Fibroblast of skin of right quadriceps (primary cell): ENCODE measurements around the gene FADS6.
"Not testable (repeated sequence)": the region's sequence is repeated elsewhere in the genome, so short reads cannot be mapped to it uniquely, and the experiment has no call there.

Experiments used
- DNase-seq: peaks from one replicate; pipeline ENCODE4 v3.0.0-alpha.2; 2013

FADS6 gene

DNA sequence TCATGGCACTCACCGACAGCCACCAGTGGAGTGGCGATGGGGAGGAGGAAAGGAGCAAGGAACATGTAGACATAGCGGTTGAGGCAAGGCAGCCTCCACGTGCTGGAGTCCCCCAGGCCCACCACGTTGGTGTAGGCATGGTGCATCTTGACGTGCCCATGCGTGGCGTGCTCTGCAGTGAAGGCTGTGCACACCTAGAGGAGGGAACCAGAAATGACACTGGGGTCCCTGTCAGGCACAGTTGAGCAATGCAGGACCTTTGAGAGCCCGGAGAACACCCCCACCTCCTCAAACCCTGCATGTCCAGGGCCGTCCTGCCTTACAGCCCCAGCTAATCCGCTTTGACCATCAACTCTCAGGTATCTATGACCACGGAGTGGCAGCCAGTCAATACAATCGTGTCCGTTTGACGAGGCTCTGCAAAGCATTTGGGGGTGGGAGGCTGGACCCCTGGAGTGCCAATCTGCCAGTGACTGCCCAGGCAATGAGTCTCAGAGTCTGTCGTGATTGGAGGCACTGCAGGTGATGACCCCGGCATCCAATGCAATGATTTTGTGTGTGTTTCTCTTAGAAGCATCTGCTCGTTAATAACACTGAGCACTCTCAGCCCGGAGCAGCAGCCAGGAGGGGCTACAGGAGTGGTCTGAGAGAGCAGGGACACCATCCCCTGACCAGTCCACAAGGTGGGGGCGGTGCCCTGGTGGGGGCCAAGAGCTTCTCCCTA is 10.8 kb downstream of the FADS6 start:
- DNase-seq = no peak

DNA sequence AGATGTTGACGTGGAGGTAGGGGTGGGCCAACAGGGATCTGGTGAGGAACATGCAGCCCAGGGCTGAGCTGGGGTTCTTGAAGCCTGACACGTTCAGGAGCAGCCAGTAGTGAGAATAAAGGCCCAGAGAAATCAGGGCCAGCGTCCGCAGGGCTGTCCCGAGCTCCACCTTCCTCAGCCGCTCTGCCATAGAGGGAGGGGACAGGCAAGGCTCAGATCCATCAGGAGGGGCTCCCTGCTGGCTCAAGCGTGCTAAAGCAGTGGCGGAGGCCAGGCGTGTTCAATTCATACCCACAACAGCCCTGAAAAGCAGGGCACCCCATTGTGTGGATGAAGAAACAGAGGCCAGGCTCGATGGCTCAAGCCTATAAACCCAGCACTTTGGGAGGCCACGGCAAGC is 12.4 kb downstream of the FADS6 start:
- DNase-seq = no peak

DNA sequence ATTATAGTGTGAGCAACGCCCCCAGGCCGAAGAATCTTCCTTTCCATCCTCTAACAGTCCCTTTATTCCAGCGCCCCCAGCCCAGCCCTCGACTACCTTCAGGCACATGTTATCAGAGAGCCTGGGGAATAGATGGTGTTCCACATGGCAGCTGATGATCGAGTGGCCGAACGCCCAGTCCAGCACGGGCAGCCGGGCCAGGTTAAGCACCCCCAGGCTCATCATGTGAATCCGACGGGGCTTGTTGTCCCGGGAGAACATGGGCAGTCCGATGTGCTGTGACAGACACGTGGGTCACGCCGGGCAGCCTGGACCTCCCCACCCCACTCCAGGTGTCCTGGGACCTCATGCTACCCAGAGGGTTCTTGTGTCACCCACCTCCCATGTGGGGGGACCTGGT is 14.1 kb downstream of the FADS6 start:
- no peak for DNase-seq

DNA sequence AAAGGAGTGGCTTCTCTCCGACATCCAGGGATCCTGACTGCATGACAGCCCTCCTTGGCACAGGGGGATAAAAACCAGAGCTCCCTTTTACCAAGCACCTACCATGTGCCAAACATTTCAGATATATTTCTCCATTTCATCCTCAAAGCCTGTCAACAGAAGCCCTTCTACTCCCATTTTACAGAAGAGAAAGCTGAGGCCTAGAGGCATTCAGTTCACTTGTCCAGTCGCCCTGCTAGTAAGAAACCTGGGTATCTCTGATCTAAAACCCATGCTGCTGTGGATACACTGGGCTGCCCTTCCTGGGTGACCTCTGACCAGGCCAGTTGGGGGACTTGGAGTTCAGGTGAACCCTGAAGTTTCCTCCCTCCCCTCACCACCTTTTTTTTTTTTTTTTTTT is 14.8 kb downstream of the FADS6 start:
- no peak for DNase-seq

DNA sequence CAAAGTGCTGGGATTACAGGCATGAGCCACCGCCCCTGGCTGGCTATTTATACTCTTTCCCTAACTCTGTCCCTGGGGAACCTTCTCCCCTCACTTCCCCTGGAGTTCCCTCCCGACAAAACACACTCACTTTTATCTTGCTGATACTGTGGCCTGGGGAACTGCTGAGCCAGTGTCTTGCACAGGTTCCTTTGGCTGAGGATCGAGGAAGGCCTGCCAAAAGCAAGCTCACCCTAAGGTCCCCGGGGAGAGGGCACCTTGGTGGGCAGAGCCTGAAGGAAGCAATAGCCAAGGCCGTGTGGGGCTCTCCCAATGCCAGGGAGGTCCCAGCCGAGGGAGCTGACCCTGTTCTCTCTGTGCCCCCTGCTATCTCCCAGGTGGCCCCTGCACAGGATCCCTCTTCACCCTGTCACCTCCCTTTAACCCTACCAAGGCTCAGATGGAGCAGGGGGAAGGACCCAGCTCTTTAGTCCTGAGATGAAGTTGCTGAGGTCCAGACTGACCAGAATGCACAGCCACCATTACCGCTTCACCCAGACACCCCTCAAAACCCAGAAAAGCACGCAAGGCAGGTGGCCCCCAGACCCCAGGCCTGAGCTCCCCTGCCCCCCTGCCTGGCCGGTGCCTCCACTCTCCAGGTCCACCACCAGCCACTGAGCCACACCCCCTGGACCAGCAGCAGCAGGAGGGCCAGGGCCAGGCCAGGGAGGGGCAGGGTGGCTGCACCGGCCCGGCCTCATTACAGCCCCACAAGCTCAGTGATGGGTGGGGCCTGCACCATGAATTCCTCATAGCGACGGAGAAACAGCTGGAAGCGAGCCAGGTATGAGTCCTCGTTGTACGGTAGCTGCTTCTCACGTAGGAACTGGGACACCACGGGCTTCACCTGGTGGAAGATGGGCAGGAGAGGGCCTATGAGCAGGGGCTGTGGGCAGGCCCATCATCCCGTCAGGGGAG is 15.6 kb downstream of the FADS6 start:
- no peak for DNase-seq

DNA sequence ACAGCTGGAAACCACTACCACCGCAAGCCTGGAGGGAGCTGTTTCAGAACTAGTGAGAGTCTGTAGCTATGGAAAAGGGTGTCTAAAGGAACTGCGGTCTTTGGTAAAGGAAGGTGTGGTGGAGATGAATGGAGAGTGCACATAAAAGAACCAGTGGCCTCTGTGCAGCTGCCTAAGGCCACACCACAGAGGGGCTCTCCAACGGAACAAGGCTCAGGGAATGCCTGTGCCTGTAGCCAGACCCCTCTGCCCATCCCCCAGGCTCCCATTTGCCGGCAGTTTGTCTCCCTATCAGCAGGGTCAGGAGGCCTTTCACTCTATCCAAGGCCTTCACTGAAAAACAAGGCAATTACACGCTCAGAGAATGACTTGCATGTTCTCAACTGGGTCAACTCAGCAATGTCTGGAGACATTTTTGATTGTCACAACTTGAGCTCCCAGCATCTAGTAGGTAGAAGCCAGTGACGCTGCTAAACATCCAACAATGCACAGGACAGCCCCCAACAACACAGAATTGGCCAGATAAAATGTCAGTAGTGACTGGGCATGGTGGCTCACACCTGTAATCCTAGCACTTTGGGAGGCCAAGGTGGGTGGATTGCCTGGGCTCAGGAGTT is 17.3 kb downstream of the FADS6 start:
- DNase-seq = no peak

DNA sequence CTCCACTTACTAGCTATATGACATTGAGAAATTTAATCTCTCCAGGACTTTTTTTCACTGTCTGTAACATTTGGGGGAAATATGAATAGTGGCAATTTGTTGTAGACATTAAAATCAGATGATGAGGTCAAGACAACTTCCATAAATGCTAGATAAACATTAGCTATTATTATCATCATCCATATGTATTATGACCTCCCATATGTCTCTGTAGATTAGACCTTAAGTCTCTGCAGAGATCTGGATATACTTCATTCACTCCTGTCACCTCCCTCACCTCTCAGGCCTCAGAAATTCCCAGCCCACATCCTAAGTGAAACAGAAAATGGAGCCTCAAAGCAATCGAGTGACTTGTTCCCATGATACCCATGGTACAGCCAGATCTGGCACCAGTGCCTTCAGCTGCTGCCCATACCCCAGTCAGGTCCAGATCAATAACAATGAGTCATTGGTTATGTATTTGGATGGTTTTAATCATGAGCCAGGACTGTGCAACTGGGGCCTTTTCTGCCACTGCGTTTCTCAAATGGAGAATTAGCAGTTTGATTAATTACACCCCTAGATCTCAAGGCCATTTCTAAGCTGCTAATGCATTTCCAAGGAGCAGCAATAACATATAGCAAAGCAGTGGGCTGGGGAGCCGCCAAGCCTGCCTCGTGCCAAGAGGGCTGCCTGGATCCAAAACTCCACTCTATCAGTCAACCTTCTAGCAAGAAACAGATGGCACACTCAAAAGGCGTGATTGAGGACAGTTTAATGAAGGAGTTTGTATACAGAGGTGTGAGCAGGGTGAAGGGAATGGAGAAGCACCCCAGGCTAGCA is 18.1 kb downstream of the FADS6 start:
- no peak for DNase-seq

DNA sequence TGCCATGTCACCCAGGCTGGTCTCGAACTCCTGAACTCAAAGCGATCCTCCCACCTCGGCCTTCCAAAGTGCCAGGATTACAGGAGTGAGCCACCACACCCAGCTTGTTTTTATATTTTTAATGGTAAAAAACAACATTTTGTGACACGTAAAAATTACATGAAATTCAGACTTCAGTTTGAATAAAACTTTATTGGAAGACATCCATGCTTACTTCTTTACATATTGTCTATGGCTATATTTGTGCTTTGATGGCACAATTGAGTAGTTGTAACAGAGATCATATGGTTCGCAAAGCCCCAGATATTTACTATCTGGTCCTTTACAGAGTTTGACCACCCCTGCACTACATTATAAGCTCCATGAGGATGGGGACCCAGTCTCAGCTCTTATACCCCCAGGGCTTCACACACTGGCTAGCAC is 18.8 kb downstream of the FADS6 start:
- no peak for DNase-seq

DNA sequence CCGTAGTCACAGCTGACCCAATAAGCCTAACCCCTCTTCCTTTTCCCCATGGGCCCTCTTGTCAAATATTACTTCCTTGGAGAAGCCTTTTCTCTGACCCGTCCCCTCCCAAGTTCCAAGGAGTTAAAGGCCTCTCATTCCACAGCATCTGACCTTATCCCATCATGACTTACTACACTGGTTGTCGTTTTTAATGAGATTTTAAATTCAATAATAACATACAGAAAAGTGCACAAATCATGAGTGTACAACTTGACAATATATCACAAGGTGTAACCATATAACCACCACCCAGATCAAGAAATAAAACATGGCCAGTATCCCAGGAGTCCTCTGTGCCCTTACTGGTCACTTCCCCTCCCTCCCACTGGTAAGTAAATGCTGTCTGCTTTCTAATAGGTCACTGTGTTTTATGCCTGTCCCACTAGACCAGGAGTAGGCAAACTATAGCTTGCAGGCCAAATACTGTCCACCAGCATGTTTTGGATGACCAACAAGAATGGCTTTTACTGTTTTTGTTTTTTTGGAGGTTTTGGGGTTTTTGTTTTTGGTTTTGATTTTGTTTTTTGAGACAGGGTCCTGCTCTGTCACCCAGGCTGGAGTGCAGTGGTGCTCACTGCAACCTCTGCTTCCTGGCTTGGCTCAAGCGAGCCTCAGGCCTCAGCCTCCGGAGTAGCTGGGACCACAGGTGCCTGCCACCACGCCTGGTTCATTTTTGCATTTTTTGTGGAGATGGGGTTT is 19.4 kb downstream of the FADS6 start:
- DNase-seq = no peak

DNA sequence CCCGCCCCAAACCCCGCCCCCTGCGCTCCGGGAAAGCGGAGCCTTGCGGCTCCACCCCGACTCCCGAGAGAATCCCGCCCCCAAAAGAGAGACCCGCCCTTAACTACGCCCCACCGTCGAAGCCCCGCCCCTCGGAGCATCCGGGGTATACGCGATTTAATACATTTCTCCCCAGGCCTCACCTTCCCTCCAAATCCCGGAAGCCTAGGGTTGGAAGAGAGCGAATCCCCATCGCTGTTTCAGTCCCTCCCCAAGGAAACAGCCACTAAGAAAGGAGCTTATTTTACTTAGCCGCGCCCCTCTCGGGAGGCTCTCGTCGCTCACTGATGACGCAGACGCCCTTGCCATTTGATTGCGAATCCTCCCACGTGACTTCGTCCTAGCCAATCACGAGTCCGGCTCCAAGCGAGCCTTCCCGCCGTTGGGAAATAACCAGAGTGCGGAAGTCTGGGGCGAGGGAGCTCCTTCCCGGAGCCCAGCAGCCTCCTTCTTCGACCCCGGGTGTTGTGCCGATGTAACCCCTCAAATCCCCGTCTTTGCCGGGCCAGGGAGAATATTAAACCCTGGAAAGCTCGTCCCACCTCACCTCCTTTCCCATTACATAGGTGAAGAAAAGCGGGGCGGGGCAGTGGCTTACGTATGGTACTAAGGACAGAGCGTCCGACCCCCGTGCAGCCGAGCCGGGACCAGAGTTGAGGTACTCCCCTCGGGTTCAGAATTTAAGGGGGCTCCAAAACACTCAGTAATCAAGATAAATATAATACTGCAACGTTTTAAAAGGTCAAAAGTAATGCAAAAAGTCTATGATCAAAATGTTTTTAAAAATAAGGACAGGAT is 20.2 kb downstream of the FADS6 start:
- DNase-seq = peak; percentile 100

DNA sequence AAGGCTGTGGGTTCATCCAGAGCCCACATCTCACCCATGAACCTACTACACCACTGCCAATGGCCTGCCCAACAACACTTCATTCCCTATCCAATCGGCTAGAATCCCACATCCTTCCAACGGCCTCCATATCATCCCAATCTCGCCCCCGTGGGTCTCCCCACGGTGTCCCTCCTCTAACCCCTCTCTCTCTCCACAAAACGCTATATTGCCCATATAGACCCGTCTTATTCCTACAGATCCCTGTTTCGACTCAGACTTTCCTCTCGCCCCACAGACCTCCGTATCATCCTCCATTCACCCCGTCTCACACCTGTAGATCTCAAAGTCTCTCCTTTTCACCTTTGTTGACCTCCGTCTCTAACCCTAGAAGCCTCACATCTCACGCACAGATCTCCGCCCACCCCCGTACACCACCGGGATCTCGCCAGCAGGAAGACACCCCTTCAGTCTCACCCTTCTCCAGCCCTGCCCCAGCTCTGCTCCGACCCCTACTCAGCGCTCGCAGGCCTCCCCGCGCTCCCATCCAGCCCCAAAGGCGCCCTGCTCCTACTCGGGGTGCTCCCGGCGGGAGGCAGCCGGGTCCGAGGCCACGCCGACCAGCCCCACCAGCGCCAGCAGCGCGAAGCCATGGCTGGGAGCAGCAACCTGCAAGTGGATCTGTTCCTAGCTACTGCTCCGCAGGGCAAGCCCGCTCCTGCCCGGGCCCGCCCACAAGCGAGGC is 21.0 kb downstream of the FADS6 start, which contains the start of gene FDXR:
Gene FDXR (minus strand): TSS at position 682 of the 724 bp plus-strand sequence. CDS start 50 bp downstream, at position 632.
- no peak for DNase-seq

DNA sequence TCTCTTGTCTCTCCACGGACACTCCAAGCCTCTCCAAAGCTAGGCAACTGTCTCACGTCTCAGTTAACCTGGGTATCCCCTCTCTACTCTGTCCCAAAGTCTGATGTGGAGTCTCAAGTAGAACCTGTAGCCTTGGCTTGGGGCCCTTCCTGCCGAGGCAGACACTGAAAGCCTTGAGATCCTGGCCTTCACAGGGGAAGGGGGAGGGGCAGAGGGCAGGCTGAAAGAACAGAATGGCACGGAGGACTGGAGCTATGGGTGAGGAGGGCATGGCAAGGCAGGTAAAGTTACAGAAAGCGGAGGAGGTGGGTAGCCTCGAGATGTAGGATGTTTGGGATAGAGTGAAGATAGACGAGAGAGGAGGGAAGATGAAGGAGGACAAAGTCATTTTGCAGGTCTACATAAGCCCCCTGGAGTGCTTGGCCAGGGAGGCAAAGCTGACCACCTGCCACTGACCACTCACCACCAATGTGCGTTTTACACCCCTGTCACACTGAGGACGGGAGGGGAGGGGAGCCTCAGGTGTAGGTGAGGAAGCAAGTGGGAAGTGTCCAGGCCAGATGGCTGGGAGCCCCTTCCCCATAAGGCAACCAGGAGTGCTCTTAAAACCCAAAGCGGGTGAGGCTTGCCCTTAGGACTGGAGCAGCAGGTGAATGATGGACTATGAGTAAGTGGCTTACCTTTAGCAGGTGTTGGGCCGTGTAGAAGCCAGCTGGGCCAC is 21.9 kb downstream of the FADS6 start:
- no peak for DNase-seq

DNA sequence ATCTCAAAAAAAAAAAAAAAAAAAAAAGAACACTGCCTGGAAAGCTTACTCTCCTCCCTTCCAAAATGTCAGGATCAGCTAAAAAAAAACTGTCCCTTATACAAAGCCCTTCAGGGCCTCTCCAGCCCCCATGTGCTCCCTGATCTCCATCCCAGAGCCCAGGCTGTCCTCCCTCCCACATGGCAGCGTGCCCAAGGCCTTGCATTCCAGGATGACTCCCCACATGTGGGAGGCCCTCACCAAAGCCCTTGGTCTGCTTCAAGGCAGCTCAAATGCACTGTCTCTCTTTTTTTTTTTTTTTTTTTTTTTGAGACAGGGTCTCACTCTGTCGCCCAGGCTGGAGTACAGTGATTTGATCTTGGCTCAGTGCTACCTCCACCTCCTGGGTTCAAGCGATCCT is 22.9 kb downstream of the FADS6 start:
- peak; percentile 78 for DNase-seq

DNA sequence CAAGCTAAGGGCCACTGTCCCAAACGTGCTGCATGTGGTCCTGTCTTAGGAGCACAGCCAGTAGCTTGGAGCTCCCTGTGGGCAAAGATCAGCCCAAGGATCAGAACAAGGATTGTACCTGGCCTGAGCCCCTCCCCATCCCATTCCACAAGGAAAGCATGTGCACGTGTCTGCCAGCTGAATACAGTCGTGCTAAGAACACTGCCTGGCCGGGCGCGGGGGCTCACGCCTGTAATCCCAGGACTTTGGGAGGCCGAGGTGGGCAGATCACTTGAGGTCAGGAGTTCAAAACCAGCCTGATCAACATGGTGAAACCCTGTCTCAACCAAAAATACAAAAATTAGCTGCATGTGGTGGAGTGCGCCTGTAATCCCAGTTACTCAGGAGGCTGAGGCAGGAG is 23.4 kb downstream of the FADS6 start:
- not testable (repeated sequence) for DNase-seq

DNA sequence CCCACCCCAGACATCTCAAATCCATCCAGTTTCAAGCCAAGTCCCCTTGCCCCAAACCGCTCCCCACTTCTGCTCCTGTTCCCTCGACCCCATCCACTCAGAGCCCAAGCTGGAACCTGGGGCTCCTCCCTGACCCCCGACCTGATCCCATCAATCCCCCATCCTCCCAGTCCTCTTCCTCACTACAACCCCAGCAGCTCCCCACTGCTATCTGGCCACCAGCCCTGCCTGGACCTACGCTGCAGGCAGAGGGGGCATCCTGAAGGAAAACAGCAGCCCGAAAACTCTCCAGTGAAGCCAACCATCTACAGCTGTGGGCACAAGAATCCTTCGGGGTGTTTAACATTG is 24.6 kb downstream of the FADS6 start:
- DNase-seq = no peak

DNA sequence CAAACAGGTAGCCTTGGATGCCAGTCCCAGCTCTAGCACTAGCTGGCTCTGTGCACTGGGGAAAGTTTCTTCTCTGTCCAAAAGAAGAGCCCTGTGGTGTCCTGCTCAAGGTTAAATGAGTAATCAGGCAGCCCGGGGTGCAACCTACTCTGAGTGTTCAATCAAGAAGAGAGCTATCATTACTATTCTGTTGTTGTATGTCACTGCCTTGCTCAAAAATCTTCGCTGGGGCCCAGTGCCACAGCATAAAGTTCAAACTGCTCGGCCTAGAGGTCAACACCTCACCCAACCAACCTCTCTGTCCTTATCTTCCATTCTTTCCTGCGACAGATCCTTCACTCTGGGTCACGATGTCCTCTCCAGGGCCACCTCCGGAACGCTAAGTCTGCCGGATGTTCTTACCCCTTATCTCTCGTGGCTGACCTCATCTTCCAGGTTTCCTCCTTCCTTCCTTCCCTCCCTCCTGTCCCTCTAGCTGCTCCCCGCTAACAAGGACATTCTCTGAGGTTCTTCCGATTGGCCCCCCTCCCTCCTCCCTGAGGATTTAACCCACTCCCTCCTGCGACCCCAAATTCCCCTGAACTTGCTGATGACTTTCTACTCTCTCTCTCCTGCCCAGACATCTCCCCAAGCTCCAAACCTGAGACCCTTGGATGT is 25.1 kb downstream of the FADS6 start:
- no peak for DNase-seq

DNA sequence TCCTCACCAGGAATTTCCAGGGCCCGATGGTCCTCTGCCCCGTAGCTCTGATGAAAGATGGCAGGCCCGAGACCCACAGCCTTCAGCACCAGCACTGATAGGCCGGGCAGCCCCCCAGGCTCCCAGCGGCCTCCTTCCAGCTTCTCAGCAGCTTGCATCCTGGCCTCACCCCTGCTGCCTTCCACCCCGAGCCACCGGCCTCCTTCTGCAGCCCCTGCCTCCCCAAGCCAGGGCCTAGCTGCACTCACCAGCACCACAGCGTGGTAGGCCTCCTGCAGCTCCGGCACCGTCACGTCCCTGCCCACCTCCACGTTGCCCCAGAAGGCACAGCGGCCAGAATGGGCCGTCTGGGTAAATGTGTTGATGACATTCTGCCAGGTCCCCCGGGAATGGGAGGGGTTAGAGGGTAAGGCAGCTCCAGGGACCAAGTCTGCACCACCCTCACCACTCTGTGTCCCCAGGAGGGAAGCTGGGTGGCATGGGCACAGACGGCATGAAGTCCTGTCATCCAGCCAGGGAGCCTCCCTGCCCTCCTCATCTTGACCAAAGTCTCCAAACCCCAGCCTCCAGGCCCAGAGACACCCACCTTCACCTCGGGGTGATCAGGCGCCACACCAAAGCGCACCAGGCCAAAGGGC is 27.1 kb downstream of the FADS6 start:
- no peak for DNase-seq

DNA sequence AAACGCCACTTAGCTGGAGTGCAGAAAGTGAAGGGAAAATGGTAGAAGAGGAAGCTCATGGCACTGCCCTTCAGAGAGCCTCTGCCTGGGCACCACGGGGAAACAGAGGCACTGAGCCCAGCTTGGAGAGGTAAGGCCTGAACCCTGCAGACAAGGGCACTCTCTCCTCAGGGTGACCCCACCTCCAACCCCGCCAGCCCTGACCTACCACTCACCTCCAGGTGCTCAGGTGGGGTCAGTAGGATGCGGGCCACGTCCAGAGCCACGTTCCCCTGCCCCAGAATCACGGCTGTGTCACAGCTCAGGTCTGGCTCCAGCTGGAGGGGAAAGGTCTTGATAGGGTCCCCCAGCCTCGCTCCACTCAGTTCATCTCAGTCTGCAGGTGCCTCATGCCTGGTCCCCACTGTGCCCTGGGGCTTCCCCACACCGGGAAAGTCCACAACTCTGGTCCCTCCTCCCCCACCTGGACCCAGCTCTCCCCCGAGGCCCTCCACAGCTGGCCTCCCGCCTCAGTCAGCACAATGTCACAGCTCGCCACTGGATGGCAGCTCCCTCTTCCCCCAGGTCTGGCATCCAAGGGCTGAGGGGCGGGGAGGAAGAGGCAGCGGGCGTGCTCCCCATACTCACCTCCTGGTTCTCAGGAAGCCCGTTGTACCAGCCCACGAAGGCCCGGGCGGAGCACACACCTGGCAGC is 27.8 kb downstream of the FADS6 start:
- DNase-seq = no peak
